Activated CD8-positive, alpha-beta T cell treated with anti-CD3 and anti-CD28 coated beads for 36 hours (primary cell): Measurements from ENCODE around the gene TMCO4. TPM values are rescaled to one million over a fixed set of nuclear protein-coding genes. Genes with fewer than 3 reads are reported as not detected.

Experiments
- ATAC-seq: fragments of 200-7000 bp; cut with Tn5 transposase; one replicate; pipeline ENCODE4 v1.10.0; 2021; ENCODE audit warnings: mild to moderate bottlenecking, moderate library complexity
- CTCF ChIA-PET: fragments of 350-600 bp; sonication (Branson Sonifier 250); formaldehyde crosslinking; loops from one replicate; lab custom pipeline; 2021; ENCODE audit warnings: antibody characterized with exemption; lab: Charles Lee
- POLR2A ChIA-PET: fragments of 350-600 bp; sonication (Branson Sonifier 250); formaldehyde crosslinking; loops from one replicate; lab custom pipeline; 2021; ENCODE audit warnings: antibody characterized with exemption; lab: Charles Lee
- DNase-seq: peaks from one replicate; pipeline ENCODE4 v3.0.0-alpha.2; 2020
- H3K27ac Mint-ChIP-seq: one replicate; pipeline ENCODE4 v1.8.0; 2021; ENCODE audit warnings: mild to moderate bottlenecking, mixed read lengths
- H3K27me3 Mint-ChIP-seq: one replicate; pipeline ENCODE4 v1.8.0; 2021; ENCODE audit warnings: mixed read lengths
- H3K36me3 Mint-ChIP-seq: one replicate; pipeline ENCODE4 v1.8.0; 2021; ENCODE audit warnings: low read depth, mixed read lengths
- H3K4me1 Mint-ChIP-seq: one replicate; pipeline ENCODE4 v1.8.0; 2021; ENCODE audit warnings: low read depth, mixed read lengths
- H3K4me3 Mint-ChIP-seq: one replicate; pipeline ENCODE4 v1.8.0; 2021; ENCODE audit warnings: mild to moderate bottlenecking, moderate library complexity, mixed read lengths
- H3K9me3 Mint-ChIP-seq: one replicate; pipeline ENCODE4 v1.8.0; 2021; ENCODE audit warnings: mixed read lengths
- CTCF ChIP-seq: fragments of 200-600 bp; IDR thresholded peaks from one replicate; pipeline ENCODE4 v1.8.0; 2022; ENCODE audit warnings: antibody characterized with exemption, mild to moderate bottlenecking
- intact Hi-C: fragments of 100-400 bp; cut with micrococcal nuclease; formaldehyde crosslinking; loops from one replicate; pipeline ENCODE4 v1.10.0; 2022
- total RNA-seq, 2 experiments: library from RNA; stranded (reverse); gene quantifications; one replicate each; pipeline ENCODE4 v1.2.3, GENCODE V29; 2021

The TMCO4 gene
- total RNA-seq, 2 experiments from 2014 or later = 10.8 to 13.2 TPM

- no peaks in the 10 kb centered on the region for H3K36me3 Mint-ChIP-seq
- no peak overlapping the region for H3K27ac Mint-ChIP-seq
- ChIA-PET POLR2A (interaction anchor here (0.9 to 1.0 kb wide), 2 partner anchors 54 to 164 kb away, joined by 4 to 5 read pairs; a partner anchor contains a TSS), CTCF (interaction anchor here (0.6 to 2.4 kb wide), 18 partner anchors 9 to 317 kb away, joined by 3 to 19 read pairs (median 3); no protein-coding TSS in a partner anchor)
- TF ChIP-seq CTCF = peak; percentile 52
- ATAC-seq (peak; percentile 69), DNase-seq (peak; percentile 68)
- no peak overlapping the region for H3K4me3 Mint-ChIP-seq
- H3K9me3 Mint-ChIP-seq = no peaks in the 10 kb centered on the region
- H3K4me1 Mint-ChIP-seq = peaks cover 25% of the 10 kb centered on the region
- intact Hi-C loops = loop anchor here (10.0 kb wide), 2 partner anchors 306 to 386 kb away; no protein-coding TSS in a partner anchor
- H3K27me3 Mint-ChIP-seq = no peaks in the 10 kb centered on the region
These were observed 148.5 kb downstream of the TMCO4 start for GRCh38 chr1:19651141-19651737.

- CTCF ChIA-PET = interaction anchor here (0.6 to 2.4 kb wide), 17 partner anchors 9 to 316 kb away, joined by 3 to 19 read pairs (median 3); no protein-coding TSS in a partner anchor
These were observed 149.1 kb downstream of the TMCO4 start for GRCh38 chr1:19650416-19651140.

DNA sequence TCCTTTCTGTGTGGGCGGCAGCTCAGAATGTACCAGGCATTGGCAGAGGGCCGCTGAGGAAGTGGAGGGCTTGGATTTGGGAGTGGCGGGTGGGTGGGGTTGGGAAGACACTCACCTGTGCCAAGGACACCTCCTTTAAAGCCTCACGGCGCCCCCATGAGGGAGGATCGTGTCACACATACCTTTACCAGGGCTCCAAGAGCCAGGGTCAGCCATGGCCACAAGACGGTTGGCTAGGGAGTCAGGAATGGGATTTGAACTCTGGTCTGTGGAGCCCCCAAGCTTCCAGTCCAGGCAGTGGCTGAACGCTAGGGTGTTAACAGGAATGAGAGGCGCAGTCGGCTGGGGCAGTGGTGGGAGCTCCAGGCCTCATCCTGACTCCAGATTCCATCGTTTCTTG is 151.0 kb downstream of the TMCO4 start:
- Mint-ChIP-seq H3K36me3 (no peaks in the 10 kb centered on the region), H3K27me3 (no peaks in the 10 kb centered on the region), H3K4me1 (peaks cover 27% of the 10 kb centered on the region), H3K4me3 (no peak overlapping the region), H3K9me3 (no peaks in the 10 kb centered on the region), H3K27ac (no peak overlapping the region)
- DNase-seq (peak; percentile 51), ATAC-seq (no peak)
- no peak for TF ChIP-seq CTCF
- ChIA-PET POLR2A (no interaction called here), CTCF (interaction anchor here (0.7 to 2.0 kb wide), 5 partner anchors 12 to 274 kb away, joined by 3 to 8 read pairs (median 3); no protein-coding TSS in a partner anchor)
- intact Hi-C loops = loop anchor here (5.0 kb wide), 1 partner anchor 51 kb away; a partner anchor contains a TSS

More at GRCh38 chr1:19650416-19651140, 149.1 kb downstream of the TMCO4 start:
- TF ChIP-seq CTCF = no peak
- intact Hi-C loops = loop anchor here (10.0 kb wide), 2 partner anchors 306 to 386 kb away; no protein-coding TSS in a partner anchor
- no peak for DNase-seq
- peaks cover 29% of the 10 kb centered on the region for H3K4me1 Mint-ChIP-seq
- H3K36me3 Mint-ChIP-seq = no peaks in the 10 kb centered on the region
- H3K27ac Mint-ChIP-seq = no peak overlapping the region
- ATAC-seq = no peak
- H3K27me3 Mint-ChIP-seq = no peaks in the 10 kb centered on the region
- H3K9me3 Mint-ChIP-seq = no peaks in the 10 kb centered on the region
- no peak overlapping the region for H3K4me3 Mint-ChIP-seq
- POLR2A ChIA-PET = interaction anchor here (0.9 to 1.0 kb wide), 2 partner anchors 53 to 163 kb away, joined by 4 to 5 read pairs; a partner anchor contains a TSS

DNA sequence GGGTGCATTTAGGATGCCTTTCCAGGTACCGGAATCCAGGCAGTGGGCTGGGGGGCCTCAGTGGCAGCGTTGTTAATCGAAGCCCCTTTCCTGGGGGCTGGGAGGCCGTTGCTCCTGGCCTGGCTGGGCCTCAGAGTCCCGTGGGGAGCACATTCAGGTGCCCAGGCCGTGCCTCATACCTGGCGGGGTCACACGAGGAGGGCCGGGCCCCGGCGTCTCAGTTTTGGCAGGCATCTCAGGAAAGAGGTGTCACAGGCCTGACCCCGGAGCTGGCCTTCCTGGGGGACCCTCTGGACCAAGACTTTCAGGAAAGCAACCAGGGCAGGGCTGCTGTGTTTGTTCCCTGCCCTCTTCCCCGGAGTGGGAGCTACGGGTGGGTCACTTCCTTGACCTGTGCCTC is 151.5 kb downstream of the TMCO4 start:
- no peak overlapping the region for H3K4me3 Mint-ChIP-seq
- H3K36me3 Mint-ChIP-seq = no peaks in the 10 kb centered on the region
- ChIA-PET CTCF (interaction anchor here (0.7 to 2.0 kb wide), 5 partner anchors 12 to 273 kb away, joined by 3 to 8 read pairs (median 3); no protein-coding TSS in a partner anchor), POLR2A (no interaction called here)
- no peak for TF ChIP-seq CTCF
- no peaks in the 10 kb centered on the region for H3K9me3 Mint-ChIP-seq
- H3K27ac Mint-ChIP-seq = no peak overlapping the region
- DNase-seq (no peak), ATAC-seq (no peak)
- H3K4me1 Mint-ChIP-seq = peaks cover 30% of the 10 kb centered on the region
- intact Hi-C loops = loop anchor here (5.0 kb wide), 1 partner anchor 51 kb away; a partner anchor contains a TSS
- H3K27me3 Mint-ChIP-seq = peaks cover 3% of the 10 kb centered on the region
